ENCODE data around the gene DCAF12. TPM values are rescaled to one million over a fixed set of nuclear protein-coding genes. Genes with fewer than 3 reads are reported as not detected.

Gene DCAF12
- total RNA-seq, 1 donor from 2014 or later, result 17.6 TPM

DNA sequence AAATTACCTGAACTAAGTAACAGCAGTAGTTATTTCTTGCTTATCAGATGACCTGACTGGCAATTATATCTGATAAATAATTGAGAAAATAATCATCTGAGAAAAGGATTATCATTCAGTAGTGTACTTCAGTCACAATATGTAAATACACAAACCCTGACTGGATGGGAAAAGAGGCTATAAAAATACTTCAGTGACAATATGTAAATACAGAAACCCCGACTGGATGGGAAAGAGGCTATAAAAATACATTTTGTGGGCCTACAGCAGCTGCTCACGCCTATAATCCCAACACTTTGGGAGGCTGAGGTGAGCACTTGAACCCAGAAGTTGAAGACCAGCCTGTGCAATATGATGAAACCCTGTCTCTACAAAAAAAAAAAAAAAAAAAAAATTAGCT is 88.9 kb downstream of the DCAF12 start:
- intact Hi-C loops (cut with DNase I), result no loop called here
- no peak for DNase-seq (ENCODE audit: missing footprints)
- no peak for ATAC-seq

DNA sequence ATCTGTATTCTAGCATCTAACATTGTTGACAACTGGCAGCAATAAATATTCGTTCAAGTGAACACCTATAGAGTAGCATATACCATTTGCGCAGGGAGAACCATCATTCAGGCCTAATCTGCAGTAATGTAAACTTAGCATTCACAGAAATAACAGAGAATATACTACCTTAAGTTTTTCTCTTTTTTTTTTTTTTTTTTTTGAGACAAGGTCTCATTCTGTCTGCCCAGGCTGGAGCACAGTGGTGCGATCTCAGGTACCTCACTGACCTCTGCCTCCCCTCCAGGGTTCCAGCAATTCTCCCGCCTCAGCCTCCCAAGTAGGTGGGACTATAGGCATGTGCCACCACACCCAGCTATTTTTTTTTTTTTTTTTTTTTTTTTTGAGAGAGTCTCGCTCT is 89.9 kb downstream of the DCAF12 start:
- intact Hi-C loops (cut with DNase I), result no loop called here
- DNase-seq (ENCODE audit: missing footprints), result no peak
- ATAC-seq, result no peak

Other genes with a start within 250 kb of the DCAF12 start
- 28.9 TPM for gene UBAP2, start 77.8 kb downstream of the DCAF12 start, total RNA-seq
- 48.9 TPM for gene UBAP1, start 52.3 kb upstream of the DCAF12 start, total RNA-seq
- gene KIF24, start 202.6 kb upstream of the DCAF12 start, total RNA-seq, result 0.78 TPM
- 19.7 TPM for gene NUDT2, start 202.9 kb upstream of the DCAF12 start, total RNA-seq